ENCODE data around the gene DNMT3B.

DNA sequence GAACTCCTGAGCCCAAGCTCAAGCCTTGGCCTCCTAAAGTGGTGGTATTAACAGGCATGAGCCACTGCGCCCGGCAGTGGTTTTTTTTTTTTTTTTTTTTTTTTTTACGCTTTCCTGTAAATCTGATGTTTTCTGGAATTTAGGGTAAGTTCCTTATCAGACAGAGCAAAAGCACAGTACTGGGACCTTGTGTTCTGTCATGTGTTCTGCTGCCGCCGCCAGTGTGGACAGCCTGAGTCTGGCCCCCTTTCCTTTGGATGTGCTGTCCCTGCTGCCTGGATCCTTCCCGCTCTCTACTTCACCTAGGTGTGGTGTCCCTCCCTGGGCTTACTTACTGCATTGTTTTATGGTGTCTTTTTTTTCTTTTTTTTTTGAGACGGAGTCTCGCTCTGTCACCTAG, 11.7 kb downstream of the DNMT3B start:
- TF ChIP-seq, protein P1, sequence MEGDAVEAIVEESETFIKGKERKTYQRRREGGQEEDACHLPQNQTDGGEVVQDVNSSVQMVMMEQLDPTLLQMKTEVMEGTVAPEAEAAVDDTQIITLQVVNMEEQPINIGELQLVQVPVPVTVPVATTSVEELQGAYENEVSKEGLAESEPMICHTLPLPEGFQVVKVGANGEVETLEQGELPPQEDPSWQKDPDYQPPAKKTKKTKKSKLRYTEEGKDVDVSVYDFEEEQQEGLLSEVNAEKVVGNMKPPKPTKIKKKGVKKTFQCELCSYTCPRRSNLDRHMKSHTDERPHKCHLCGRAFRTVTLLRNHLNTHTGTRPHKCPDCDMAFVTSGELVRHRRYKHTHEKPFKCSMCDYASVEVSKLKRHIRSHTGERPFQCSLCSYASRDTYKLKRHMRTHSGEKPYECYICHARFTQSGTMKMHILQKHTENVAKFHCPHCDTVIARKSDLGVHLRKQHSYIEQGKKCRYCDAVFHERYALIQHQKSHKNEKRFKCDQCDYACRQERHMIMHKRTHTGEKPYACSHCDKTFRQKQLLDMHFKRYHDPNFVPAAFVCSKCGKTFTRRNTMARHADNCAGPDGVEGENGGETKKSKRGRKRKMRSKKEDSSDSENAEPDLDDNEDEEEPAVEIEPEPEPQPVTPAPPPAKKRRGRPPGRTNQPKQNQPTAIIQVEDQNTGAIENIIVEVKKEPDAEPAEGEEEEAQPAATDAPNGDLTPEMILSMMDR (IDR thresholded peaks at IDR 0.05) = no peak
- no peak for TF ChIP-seq EP300 (IDR thresholded peaks at IDR 0.05)
- TF ChIP-seq POLR2AphosphoS5 (IDR thresholded peaks at IDR 0.05) = no peak
- no peak for TF ChIP-seq POLR2A (IDR thresholded peaks at IDR 0.05)
